DMS153 treated with DMSO at 0.1 percent for 48 hours (cell line): Measurements from ENCODE around the gene TTC27.
"Not testable (repeated sequence)": the region's sequence is repeated elsewhere in the genome, so short reads cannot be mapped to it uniquely, and the experiment has no call there.

Experiments used
- DNase-seq: peaks from one replicate; lab custom pipeline; 2025; ENCODE audit not compliant: unreplicated experiment; lab: John Stamatoyannopoulos, UW

Gene TTC27

GRCh38 chr2:32844253-32844652 lies 216.4 kb downstream of the TTC27 start:
- DNase-seq: no peak

GRCh38 chr2:32846274-32846673 lies 218.4 kb downstream of the TTC27 start:
- not testable (repeated sequence) for DNase-seq

- DNase-seq: no peak
Observed at GRCh38 chr2:32847734-32848133, 219.9 kb downstream of the TTC27 start.

DNA sequence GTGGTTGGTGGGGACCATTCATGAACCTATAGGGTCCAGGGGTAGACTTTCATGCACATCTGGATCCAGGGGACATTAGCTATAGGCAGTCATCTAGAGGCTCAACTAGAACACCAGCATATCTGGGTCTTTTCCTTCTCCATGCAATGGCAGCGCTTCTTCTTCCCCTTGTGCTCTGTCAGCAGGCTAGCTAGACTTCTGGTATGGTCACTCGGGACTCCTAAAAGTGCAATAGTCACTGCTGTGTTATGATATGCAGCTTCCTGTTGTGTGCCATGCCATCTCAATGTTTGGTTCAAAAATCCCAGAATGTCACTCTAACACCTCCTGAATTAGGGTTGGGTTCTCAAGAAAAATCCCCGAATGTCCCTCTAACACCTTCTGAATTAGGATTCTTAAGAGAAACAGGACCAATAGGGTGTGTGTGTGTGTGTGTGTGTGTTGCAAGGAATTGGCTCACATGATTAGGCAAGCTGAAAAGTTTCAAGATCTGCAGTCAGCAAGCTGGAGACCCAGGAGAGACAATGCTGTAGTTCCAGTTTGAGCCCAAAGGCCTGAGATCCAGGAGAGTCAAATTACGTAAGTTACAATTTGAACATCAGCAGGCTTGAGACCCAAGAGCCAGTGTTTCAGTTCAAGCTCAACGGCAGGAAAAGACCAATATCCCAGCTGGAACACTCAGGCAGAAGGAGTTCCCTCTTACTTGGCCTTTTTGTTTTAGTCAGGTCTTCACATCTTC lies 221.8 kb downstream of the TTC27 start:
- DNase-seq: no peak

DNA sequence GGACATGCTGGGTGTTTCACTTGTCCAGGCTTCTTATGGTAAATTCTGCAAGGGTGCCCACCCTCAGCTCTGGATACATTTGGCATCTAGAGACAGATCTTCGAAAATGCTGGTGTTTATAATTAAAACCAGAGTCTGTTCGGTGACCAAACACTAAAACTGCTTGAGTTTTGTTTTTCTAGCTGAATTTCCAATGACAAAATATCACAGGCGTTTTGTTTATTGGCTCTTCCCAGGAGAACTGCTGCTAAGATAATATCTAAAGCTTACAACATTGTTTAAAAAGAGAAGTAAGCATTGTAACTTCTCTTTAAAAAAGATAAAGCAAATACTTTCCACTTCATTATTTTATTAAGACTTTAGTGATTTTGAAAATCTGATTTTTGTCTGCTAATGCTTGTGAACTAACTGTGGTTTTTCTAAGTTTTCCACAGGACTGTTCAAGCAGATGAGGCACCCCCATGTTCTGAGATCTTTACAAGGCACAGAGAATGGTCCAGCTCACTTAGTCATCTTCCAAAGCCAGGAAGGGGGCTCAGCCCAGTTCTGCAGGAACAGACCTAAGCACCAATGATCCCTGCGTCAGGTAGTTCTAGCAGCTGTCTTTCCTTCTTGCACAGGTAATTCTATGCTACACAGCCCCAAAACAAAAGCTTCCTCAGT lies 224.1 kb downstream of the TTC27 start:
- DNase-seq: no peak

- no peak for DNase-seq
Observed at GRCh38 chr2:32852856-32853255, 225.0 kb downstream of the TTC27 start.

GRCh38 chr2:32856891-32857290 lies 229.0 kb downstream of the TTC27 start:
- DNase-seq: no peak

DNA sequence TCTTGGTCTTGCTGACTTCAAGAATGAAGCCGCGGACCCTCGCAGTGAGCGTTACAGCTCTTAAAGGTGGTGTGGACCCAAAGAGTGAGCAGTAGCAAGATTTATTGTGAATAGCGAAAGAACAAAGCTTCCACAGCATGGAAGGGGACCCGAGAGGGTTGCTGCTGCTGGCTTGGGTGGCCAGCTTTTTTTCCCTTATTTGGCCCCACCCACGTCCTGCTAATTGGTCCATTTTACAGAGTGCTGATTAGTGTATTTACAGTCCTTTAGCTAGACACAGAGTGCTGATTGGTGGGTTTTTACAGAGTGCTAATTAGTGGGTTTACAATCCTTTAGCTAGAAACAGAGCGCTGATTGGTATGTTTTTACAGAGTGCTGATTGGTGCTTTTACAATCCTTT lies 230.9 kb downstream of the TTC27 start:
- no peak for DNase-seq

DNA sequence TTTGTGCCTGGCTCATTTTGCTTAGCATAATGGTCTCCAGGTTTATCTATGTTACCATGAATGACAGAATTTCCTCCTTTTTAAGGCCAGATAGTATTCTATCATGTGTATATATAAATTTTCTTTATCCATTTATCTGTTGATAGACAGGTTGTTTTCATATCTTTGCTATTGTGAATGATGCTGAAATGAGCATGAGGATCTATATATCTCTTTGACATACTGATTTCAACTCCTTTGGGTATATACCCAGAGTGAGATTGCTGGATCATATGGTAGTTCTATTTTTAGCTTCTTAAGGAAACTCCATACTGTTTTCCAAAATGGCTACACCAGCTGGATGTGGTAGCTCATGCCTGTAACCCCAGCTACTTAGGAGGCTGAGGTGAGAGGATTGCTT lies 232.5 kb downstream of the TTC27 start:
- no peak for DNase-seq

DNA sequence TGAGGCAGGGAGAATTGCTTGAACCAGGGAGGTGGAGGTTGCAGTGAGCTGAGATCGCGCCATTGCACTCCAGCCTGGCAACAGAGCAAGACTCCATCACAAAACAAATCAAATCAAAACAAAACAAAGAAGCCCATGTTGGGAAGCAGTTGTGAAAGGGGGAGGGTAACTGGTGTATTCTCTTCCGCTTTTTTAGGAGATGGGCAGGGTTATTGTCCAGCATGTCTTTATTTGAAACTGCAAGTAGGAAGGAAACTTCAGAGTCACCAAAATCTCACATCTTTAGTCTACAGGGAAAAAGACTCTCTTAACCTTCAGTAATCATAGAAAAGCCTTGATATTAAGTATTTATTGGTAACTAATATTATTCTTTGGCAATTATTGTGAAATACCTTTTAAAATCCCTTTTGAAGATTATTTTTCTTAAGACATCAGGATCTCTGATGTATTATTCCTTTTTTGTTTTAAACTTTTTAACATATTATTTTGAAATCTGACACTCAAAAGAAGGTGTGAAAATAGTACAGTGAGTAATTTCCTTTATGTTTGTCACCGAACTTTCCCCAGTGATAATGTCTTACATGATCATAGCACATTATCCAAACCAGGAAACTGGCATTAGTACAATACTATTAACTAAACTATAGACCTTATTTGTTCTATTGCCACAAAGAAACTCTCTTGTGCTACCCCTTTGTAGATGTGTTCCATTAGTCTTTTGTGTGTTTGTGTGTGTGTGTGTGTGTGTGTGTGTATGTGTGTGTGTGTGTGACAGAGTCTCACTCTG lies 234.6 kb downstream of the TTC27 start:
- no peak for DNase-seq

DNA sequence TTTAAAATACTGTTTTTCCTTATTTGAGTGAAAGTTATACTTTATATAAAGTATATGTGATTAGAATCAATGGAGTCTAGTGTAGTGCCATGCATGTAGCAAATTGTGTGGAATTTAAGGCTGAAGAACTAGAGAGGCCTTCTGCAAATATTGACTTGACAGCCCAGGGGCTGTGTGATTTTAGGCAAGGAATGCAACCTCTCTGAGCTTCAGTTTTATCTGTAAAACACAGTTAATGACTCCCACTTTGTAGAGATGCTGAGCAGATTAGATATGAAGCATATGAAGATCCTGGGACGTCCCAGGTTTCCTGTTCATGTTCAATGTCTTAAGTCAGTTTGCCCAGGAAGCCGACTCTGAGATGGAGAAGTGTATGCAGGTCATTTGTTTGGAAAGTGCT lies 235.5 kb downstream of the TTC27 start:
- DNase-seq: no peak

DNA sequence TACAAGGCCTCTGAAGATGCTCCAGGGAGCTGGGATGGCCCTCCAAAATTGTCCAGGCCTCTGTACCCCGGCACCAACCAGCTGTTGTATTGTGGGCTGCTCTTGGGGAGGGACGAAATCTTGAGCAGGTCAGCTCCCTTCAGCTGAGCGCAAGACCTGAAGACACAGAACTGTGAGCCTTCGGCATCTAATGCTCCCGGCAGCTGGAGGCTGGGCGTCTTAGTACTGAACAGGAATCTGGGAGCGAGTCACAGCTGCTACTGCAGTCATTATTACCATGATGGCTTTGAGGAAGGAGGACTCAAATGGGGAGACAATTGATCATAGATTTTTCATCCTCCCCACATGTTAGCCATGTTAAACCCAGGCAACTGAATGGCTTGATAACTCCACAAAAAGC lies 236.0 kb downstream of the TTC27 start:
- DNase-seq: no peak

DNA sequence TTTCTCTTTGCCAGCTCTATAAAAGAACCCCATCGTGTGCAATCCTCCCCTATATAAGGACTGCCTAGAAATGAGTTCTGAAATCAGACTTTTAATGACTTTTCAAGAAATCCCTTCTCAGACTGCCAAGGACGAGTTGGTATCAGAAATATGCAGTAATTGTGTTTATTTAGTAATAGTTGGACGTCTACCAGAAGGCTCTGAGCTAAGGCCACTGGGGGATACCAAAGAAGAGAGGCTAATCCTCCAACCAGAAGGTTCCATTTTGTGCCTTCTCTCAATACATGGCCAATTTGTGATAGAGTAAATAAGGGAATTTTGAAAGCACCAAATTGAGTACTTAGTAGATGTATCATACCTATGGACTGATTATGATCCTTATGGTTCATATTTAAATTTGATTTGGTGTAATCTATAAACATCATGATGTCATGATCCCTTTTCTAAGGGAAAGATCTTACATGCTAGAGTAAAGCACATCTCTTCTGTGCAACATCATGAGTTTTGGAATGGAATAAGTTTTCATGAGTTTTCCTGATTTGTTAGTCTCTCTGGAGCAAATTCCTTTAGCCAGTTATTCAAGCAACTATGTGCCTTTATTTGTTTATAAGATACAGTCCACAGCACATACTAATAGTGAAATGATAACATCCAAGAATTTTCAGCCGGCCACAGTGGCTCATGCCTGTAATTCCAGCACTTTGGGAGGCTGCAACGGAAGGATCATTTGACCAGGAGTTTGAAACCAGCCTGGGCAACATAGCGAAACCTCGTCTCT lies 236.7 kb downstream of the TTC27 start:
- no peak for DNase-seq

DNA sequence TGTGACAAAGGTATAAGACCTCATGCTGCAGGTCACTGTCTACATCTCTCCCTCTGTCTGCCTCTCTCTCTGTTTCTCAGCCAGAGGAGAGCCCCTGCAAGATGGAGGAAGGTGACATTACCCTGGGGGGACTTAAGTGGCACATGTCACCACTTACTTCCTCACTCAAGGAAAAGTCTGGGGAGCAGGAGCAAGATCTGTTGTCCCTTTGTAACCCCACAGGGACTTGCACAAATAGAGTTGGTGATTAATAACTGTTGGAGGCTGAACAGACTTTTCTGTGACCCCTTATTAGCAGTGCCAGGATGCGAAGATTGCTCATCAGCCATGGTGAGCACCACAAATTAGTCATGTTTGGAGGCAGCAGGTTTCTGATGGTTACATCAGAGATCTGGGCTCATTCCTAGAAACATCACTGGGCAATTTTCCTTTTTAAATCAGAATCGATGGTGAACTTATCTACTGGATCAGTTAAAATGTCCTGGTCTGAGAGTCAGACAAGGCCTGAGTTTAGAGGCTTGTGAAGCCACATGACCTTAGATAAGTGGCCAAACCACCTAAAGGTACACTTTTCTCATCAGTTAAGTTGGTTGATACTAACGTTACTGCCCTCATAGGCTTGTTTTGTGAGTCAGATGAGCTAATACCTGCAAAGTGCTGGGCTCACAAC lies 237.7 kb downstream of the TTC27 start:
- DNase-seq: no peak

DNA sequence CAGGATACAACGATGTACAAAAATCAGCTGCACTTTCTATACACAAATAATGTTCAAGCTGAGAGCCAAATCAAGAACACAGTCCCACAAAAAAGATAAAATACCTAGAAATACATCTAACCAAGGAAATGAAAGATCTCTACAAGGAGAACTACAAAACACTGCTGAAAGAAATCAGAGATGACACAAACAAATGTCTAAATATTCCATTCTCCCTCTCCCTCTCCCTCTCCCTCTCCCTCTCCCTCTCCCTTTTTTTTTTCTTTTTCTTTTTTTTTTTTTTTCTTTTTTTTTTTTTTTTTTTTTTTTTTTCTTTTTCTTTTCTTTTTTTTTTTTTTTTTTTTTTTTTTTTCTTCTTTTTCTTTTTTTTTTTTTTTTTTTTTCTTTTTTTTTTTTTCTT lies 238.6 kb downstream of the TTC27 start:
- not testable (repeated sequence) for DNase-seq
